Measurements from ENCODE around the gene THOP1.

THOP1 gene

GRCh38 chr19:2812414-2813234, 27.3 kb downstream of the THOP1 start:
- Histone ChIP-seq H3K4me1 (ENCODE audit: control insufficient read depth, low read length) (no peaks in the 10 kb centered on the region), H3K27ac (ENCODE audit: low read depth, low read length) (no peak overlapping the region), H3K4me3 (ENCODE audit: low read length) (no peak overlapping the region), H3K27me3 (ENCODE audit: control insufficient read depth, low read length) (no peaks in the 10 kb centered on the region), H3K79me2 (ENCODE audit: control insufficient read depth, low read length) (no peaks in the 10 kb centered on the region), H3K9me3 (ENCODE audit: control insufficient read depth, insufficient read depth, low read length) (no peaks in the 10 kb centered on the region), H3K9me2 (replicated peaks; ENCODE audit: control insufficient read depth, low read length) (no peaks in the 10 kb centered on the region), H3K36me3 (ENCODE audit: control insufficient read depth, low read length) (peaks cover 63% of the 10 kb centered on the region), H3F3A (ENCODE audit: control insufficient read depth, insufficient read depth) (no peaks in the 10 kb centered on the region; the same call in 1 of the 2 replicates), H3K4me2 (ENCODE audit: low read length) (no peak overlapping the region), H4K20me1 (ENCODE audit: control insufficient read depth, insufficient read depth, low read depth, low read length) (no peaks in the 10 kb centered on the region)
- TF ChIP-seq EZH2phosphoT487 (IDR thresholded peaks at IDR 0.05; ENCODE audit: borderline replicate concordance, low read length): no peak
- TF ChIP-seq CTCF (IDR thresholded peaks at IDR 0.05; ENCODE audit: low read depth, low read length, poor library complexity, severe bottlenecking): no peak

- H3K36me3 ChIP-seq (ENCODE audit: control insufficient read depth, low read length): peaks cover 54% of the 10 kb centered on the region
- H3K4me1 ChIP-seq (ENCODE audit: control insufficient read depth, low read length): no peaks in the 10 kb centered on the region
- H3K27ac ChIP-seq (ENCODE audit: low read depth, low read length): no peak overlapping the region
- no peak overlapping the region for H3K4me3 ChIP-seq (ENCODE audit: low read length)
- TF ChIP-seq CTCF (IDR thresholded peaks at IDR 0.05; ENCODE audit: low read depth, low read length, poor library complexity, severe bottlenecking) (no peak), EZH2phosphoT487 (IDR thresholded peaks at IDR 0.05; ENCODE audit: borderline replicate concordance, low read length) (no peak)
- no peaks in the 10 kb centered on the region for H3K79me2 ChIP-seq (ENCODE audit: control insufficient read depth, low read length)
- no peaks in the 10 kb centered on the region for H4K20me1 ChIP-seq (ENCODE audit: control insufficient read depth, insufficient read depth, low read depth, low read length)
- H3F3A ChIP-seq (ENCODE audit: control insufficient read depth, insufficient read depth): no peaks in the 10 kb centered on the region; the same call in 1 of the 2 replicates
- no peaks in the 10 kb centered on the region for H3K9me2 ChIP-seq (replicated peaks; ENCODE audit: control insufficient read depth, low read length)
- H3K9me3 ChIP-seq (ENCODE audit: control insufficient read depth, insufficient read depth, low read length): no peaks in the 10 kb centered on the region
- no peak overlapping the region for H3K4me2 ChIP-seq (ENCODE audit: low read length)
- H3K27me3 ChIP-seq (ENCODE audit: control insufficient read depth, low read length): no peaks in the 10 kb centered on the region
These were observed 28.2 kb downstream of the THOP1 start for GRCh38 chr19:2813235-2814160.

- no peaks in the 10 kb centered on the region for H3K27me3 ChIP-seq (ENCODE audit: control insufficient read depth, low read length)
- peaks cover 45% of the 10 kb centered on the region for H3K36me3 ChIP-seq (ENCODE audit: control insufficient read depth, low read length)
- TF ChIP-seq EZH2phosphoT487 (IDR thresholded peaks at IDR 0.05; ENCODE audit: borderline replicate concordance, low read length) (no peak), CTCF (IDR thresholded peaks at IDR 0.05; ENCODE audit: low read depth, low read length, poor library complexity, severe bottlenecking) (no peak)
- H3K4me2 ChIP-seq (ENCODE audit: low read length): no peak overlapping the region
- H3K27ac ChIP-seq (ENCODE audit: low read depth, low read length): no peak overlapping the region
- no peaks in the 10 kb centered on the region for H4K20me1 ChIP-seq (ENCODE audit: control insufficient read depth, insufficient read depth, low read depth, low read length)
- no peaks in the 10 kb centered on the region; the same call in 1 of the 2 replicates for H3F3A ChIP-seq (ENCODE audit: control insufficient read depth, insufficient read depth)
- no peaks in the 10 kb centered on the region for H3K79me2 ChIP-seq (ENCODE audit: control insufficient read depth, low read length)
- H3K4me1 ChIP-seq (ENCODE audit: control insufficient read depth, low read length): no peaks in the 10 kb centered on the region
- H3K9me2 ChIP-seq (replicated peaks; ENCODE audit: control insufficient read depth, low read length): no peaks in the 10 kb centered on the region
- H3K9me3 ChIP-seq (ENCODE audit: control insufficient read depth, insufficient read depth, low read length): no peaks in the 10 kb centered on the region
- H3K4me3 ChIP-seq (ENCODE audit: low read length): no peak overlapping the region
These were observed 29.1 kb downstream of the THOP1 start for GRCh38 chr19:2814426-2814825.
